NT2/D1 (cell line): ENCODE results near the gene CHRNA1.

Experiments used
- SUZ12 ChIP-seq: IDR thresholded peaks from 2 replicates; pipeline ENCODE4 v1.6.1; 2011; ENCODE audit not compliant: insufficient read length, insufficient read depth; ENCODE audit errors: extremely low read depth
- YY1 ChIP-seq: IDR thresholded peaks from 2 replicates; pipeline ENCODE4 v1.6.1; 2011; ENCODE audit not compliant: insufficient read length, insufficient read depth
- ZNF274 ChIP-seq: IDR thresholded peaks from 2 replicates; pipeline ENCODE4 v1.6.1; 2011; ENCODE audit warnings: mild to moderate bottlenecking, low read depth, low read length

- TF ChIP-seq SUZ12 (no peak), YY1 (no peak), ZNF274 (no peak)
Observed at GRCh38 chr2:174731546-174731945, 32.7 kb downstream of the CHRNA1 start.
